HAP-1 (cell line): Measurements from ENCODE around the gene CS.
"Not testable (repeated sequence)": the region's sequence is repeated elsewhere in the genome, so short reads cannot be mapped to it uniquely, and the experiment has no call there.

Experiments used
- DNase-seq, 2 experiments: peaks; one replicate each; pipeline ENCODE4 v3.0.0-alpha.2; 2016 to 2020; ENCODE audit warnings: low spot score in 2 of 2
- H3K27me3 ChIP-seq: fragments of 250-450 bp; sonication (Bioruptor Pico); 2 replicates; pipeline ENCODE4 v1.5.1; 2020; ENCODE audit warnings: low read depth, mild to moderate bottlenecking, moderate library complexity
- H3K36me3 ChIP-seq: fragments of 250-450 bp; sonication (Bioruptor Pico); replicated peaks from 2 replicates; pipeline ENCODE4 v1.5.1; 2020; ENCODE audit warnings: mild to moderate bottlenecking
- H3K4me1 ChIP-seq: fragments of 250-450 bp; sonication (Bioruptor Pico); 2 replicates; pipeline ENCODE4 v1.5.1; 2020; ENCODE audit warnings: mild to moderate bottlenecking
- H3K4me3 ChIP-seq: fragments of 250-450 bp; sonication (Bioruptor Pico); 2 replicates; pipeline ENCODE4 v1.5.1; 2020; ENCODE audit warnings: mild to moderate bottlenecking, moderate library complexity
- H3K9me3 ChIP-seq: fragments of 250-450 bp; sonication (Bioruptor Pico); 2 replicates; pipeline ENCODE4 v1.5.1; 2020; ENCODE audit warnings: mild to moderate bottlenecking, moderate library complexity
- in situ Hi-C: fragments of 300-500 bp; cut with MboI; formaldehyde crosslinking; loops from 3 replicates; pipeline ENCODE4 v1.14.3; 2020; ENCODE audit warnings: low sequenced_read_pairs, inconsistent platforms, mixed read lengths

The CS gene

GRCh38 chr12:56333197-56333678 is 33.1 kb upstream of the CS start:
- peak; percentile 17 for DNase-seq

GRCh38 chr12:56332512-56333196 is 32.5 kb upstream of the CS start:
- H3K4me3 ChIP-seq: peak overlapping the region; percentile 44
- in situ Hi-C loops: no loop called here
- no peak for DNase-seq

More at GRCh38 chr12:56333197-56333678, 33.1 kb upstream of the CS start:
- in situ Hi-C loops: no loop called here
- Histone ChIP-seq H3K4me3 (peak overlapping the region; percentile 44), H3K4me1 (peaks cover 10% of the 10 kb centered on the region), H3K27me3 (no peaks in the 10 kb centered on the region), H3K36me3 (no peaks in the 10 kb centered on the region), H3K9me3 (no peaks in the 10 kb centered on the region)

GRCh38 chr12:56330936-56331490 is 30.9 kb upstream of the CS start:
- no peaks in the 10 kb centered on the region for H3K9me3 ChIP-seq
- in situ Hi-C loops: no loop called here
- H3K27me3 ChIP-seq: no peaks in the 10 kb centered on the region

More at GRCh38 chr12:56332512-56333196, 32.5 kb upstream of the CS start:
- Histone ChIP-seq H3K27me3 (no peaks in the 10 kb centered on the region), H3K9me3 (no peaks in the 10 kb centered on the region), H3K36me3 (0 out of 2 replicates have a peak, but pooled peaks cover 2% of the 10 kb centered on the region), H3K4me1 (peaks cover 10% of the 10 kb centered on the region)

GRCh38 chr12:56326533-56326932 is 26.4 kb upstream of the CS start:
- Histone ChIP-seq H3K4me1 (no peaks in the 10 kb centered on the region), H3K36me3 (peaks cover 56% of the 10 kb centered on the region), H3K27me3 (no peaks in the 10 kb centered on the region), H3K4me3 (no peak overlapping the region), H3K9me3 (no peaks in the 10 kb centered on the region)
- in situ Hi-C loops: no loop called here
- no peak for DNase-seq

More at GRCh38 chr12:56330936-56331490, 30.9 kb upstream of the CS start:
- DNase-seq: no peak
- H3K4me1 ChIP-seq: peaks cover 10% of the 10 kb centered on the region
- no peak overlapping the region for H3K4me3 ChIP-seq
- peaks cover 17% of the 10 kb centered on the region for H3K36me3 ChIP-seq

- H3K36me3 ChIP-seq: peaks cover 56% of the 10 kb centered on the region
- in situ Hi-C loops: no loop called here
- H3K9me3 ChIP-seq: no peaks in the 10 kb centered on the region
- H3K4me1 ChIP-seq: no peaks in the 10 kb centered on the region
- no peak overlapping the region for H3K4me3 ChIP-seq
- no peaks in the 10 kb centered on the region for H3K27me3 ChIP-seq
- no peak for DNase-seq
These were observed 26.0 kb upstream of the CS start for GRCh38 chr12:56326126-56326525.

- Histone ChIP-seq H3K4me1 (no peaks in the 10 kb centered on the region), H3K4me3 (no peak overlapping the region), H3K9me3 (no peaks in the 10 kb centered on the region), H3K27me3 (no peaks in the 10 kb centered on the region), H3K36me3 (peaks cover 70% of the 10 kb centered on the region)
- DNase-seq: no peak
- in situ Hi-C loops: no loop called here
These were observed 24.1 kb upstream of the CS start for GRCh38 chr12:56324206-56324605.

- H3K27me3 ChIP-seq, H3K9me3 ChIP-seq, H3K4me3 ChIP-seq, DNase-seq, in situ Hi-C loops, H3K4me1 ChIP-seq: not testable (repeated sequence)
- peaks cover 71% of the 10 kb centered on the region for H3K36me3 ChIP-seq
These were observed 21.5 kb upstream of the CS start for GRCh38 chr12:56321610-56322009.

- Histone ChIP-seq H3K27me3 (no peaks in the 10 kb centered on the region), H3K4me3 (no peak overlapping the region), H3K4me1 (peaks cover 6% of the 10 kb centered on the region), H3K9me3 (no peaks in the 10 kb centered on the region), H3K36me3 (peaks cover 65% of the 10 kb centered on the region)
- in situ Hi-C loops: no loop called here
- DNase-seq: no peak
These were observed 20.9 kb upstream of the CS start for GRCh38 chr12:56321027-56321426.

- DNase-seq: peak in 1 of 2 experiments; percentile 14
- no peaks in the 10 kb centered on the region for H3K9me3 ChIP-seq
- H3K4me3 ChIP-seq: no peak overlapping the region
- peaks cover 13% of the 10 kb centered on the region for H3K4me1 ChIP-seq
- H3K27me3 ChIP-seq: no peaks in the 10 kb centered on the region
- H3K36me3 ChIP-seq: peaks cover 53% of the 10 kb centered on the region
- in situ Hi-C loops: no loop called here
These were observed 17.5 kb upstream of the CS start for GRCh38 chr12:56317675-56318074.

GRCh38 chr12:56315622-56316473 is 15.7 kb upstream of the CS start, which contains the start of gene CNPY2:
Gene CNPY2 (minus strand): TSS chr12:56315988. CDS start chr12:56315217, 771 bp downstream.
- H3K4me1 ChIP-seq: peaks cover 13% of the 10 kb centered on the region
- H3K4me3 ChIP-seq: peak within 1 kb of the TSS; percentile 97
- H3K36me3 ChIP-seq: peaks cover 60% of the 10 kb centered on the region
- DNase-seq: peak; percentile 95 to 99
- H3K27me3 ChIP-seq: no peaks in the 10 kb centered on the region
- no peaks in the 10 kb centered on the region for H3K9me3 ChIP-seq
- in situ Hi-C loops: no loop called here

- Histone ChIP-seq H3K4me3 (peak overlapping the region; percentile 97), H3K9me3 (no peaks in the 10 kb centered on the region), H3K4me1 (peaks cover 13% of the 10 kb centered on the region), H3K27me3 (no peaks in the 10 kb centered on the region), H3K36me3 (peaks cover 61% of the 10 kb centered on the region)
- DNase-seq: peak in 1 of 2 experiments; percentile 25
- in situ Hi-C loops: no loop called here
These were observed 15.1 kb upstream of the CS start for GRCh38 chr12:56315249-56315621.

- no peaks in the 10 kb centered on the region for H3K27me3 ChIP-seq
- peaks cover 7% of the 10 kb centered on the region for H3K4me1 ChIP-seq
- DNase-seq: no peak
- peaks cover 73% of the 10 kb centered on the region for H3K36me3 ChIP-seq
- no peak overlapping the region for H3K4me3 ChIP-seq
- in situ Hi-C loops: no loop called here
- H3K9me3 ChIP-seq: no peaks in the 10 kb centered on the region
These were observed 10.9 kb upstream of the CS start for GRCh38 chr12:56311003-56311402.

- in situ Hi-C loops: no loop called here
These were observed 8.6 kb upstream of the CS start for GRCh38 chr12:56308714-56309113.

More at GRCh38 chr12:56308714-56309113, 8.6 kb upstream of the CS start:
- H3K27me3 ChIP-seq: no peaks in the 10 kb centered on the region
- no peaks in the 10 kb centered on the region for H3K4me1 ChIP-seq
- DNase-seq: no peak
- no peaks in the 10 kb centered on the region for H3K9me3 ChIP-seq
- H3K36me3 ChIP-seq: peaks cover 76% of the 10 kb centered on the region
- H3K4me3 ChIP-seq: no peak overlapping the region
